ENCODE results near the gene TNFRSF18.

TNFRSF18 gene

DNA sequence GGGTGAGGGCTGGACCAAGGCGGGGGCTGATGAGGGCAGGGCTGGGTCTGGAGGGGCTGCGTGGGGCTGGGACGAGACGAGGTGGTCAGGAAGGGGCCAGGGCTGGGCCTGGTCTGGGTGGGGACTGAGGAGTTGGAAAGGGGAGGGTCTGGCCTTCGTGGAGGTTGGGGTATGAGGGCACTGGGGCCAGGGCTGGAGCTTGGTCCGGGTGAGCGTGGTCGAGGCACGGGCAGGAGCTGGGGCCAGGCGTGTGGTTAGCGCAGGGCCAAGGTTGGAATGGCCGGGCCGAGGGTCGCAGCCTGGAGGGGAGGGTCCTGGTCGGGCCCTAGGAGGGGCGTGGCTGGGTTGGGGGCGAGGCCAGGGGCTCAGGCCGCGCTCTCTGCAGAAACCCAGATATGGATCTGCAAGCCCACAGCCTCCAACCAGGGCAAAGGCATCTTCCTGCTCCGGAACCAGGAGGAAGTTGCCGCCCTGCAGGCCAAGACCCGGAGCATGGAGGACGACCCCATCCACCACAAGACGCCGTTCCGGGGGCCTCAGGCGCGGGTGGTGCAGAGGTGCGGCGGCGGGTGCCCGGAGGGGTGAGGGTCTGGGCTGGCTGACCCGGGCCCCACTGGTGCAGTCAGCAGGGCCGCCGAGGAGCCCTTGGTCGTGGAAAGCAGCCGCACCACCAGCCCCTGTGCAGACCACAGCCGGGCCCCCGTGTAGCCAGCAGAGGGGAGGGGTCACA is 23.7 kb downstream of the TNFRSF18 start:
- TF ChIP-seq, protein P1, sequence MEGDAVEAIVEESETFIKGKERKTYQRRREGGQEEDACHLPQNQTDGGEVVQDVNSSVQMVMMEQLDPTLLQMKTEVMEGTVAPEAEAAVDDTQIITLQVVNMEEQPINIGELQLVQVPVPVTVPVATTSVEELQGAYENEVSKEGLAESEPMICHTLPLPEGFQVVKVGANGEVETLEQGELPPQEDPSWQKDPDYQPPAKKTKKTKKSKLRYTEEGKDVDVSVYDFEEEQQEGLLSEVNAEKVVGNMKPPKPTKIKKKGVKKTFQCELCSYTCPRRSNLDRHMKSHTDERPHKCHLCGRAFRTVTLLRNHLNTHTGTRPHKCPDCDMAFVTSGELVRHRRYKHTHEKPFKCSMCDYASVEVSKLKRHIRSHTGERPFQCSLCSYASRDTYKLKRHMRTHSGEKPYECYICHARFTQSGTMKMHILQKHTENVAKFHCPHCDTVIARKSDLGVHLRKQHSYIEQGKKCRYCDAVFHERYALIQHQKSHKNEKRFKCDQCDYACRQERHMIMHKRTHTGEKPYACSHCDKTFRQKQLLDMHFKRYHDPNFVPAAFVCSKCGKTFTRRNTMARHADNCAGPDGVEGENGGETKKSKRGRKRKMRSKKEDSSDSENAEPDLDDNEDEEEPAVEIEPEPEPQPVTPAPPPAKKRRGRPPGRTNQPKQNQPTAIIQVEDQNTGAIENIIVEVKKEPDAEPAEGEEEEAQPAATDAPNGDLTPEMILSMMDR (IDR thresholded peaks at IDR 0.05; ENCODE audit: control extremely low read depth, extremely low read depth, low read depth, missing control alignments) = no peak
- no peak for DNase-seq (ENCODE audit: extremely low spot score)
- POLR2A ChIA-PET = no interaction called here
- CTCF ChIA-PET = no interaction called here

DNA sequence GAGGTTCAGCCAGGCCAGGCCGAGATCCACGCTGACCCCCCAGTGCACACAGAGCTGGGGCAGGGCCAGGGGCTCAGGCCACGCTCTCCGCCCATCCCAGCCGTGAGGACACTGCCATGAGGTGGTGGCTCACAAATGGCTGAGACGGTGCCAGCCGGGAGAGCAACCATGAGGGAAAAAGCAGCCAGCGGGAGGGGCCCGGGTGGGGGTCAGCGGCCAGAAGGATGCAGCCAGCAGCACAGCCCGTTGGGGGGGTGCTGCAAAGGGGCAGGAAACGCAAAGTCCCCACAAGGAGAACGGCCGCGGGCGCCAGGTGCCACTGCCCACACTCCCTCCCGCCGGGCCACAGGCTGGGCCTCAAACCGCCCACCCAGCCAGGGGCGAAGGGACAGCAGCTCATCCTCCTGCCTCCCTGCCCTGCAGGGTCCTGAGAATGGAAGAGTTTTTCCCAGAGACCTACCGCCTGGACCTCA is 24.4 kb downstream of the TNFRSF18 start:
- DNase-seq (ENCODE audit: extremely low spot score) = no peak
- CTCF ChIA-PET = interaction anchor here (1.0 kb wide), 2 partner anchors 10 to 60 kb away, joined by 3 read pairs; no protein-coding TSS in a partner anchor
- POLR2A ChIA-PET = no interaction called here
- TF ChIP-seq, protein P1 (IDR thresholded peaks at IDR 0.05; ENCODE audit: control extremely low read depth, extremely low read depth, low read depth, missing control alignments) = no peak

DNA sequence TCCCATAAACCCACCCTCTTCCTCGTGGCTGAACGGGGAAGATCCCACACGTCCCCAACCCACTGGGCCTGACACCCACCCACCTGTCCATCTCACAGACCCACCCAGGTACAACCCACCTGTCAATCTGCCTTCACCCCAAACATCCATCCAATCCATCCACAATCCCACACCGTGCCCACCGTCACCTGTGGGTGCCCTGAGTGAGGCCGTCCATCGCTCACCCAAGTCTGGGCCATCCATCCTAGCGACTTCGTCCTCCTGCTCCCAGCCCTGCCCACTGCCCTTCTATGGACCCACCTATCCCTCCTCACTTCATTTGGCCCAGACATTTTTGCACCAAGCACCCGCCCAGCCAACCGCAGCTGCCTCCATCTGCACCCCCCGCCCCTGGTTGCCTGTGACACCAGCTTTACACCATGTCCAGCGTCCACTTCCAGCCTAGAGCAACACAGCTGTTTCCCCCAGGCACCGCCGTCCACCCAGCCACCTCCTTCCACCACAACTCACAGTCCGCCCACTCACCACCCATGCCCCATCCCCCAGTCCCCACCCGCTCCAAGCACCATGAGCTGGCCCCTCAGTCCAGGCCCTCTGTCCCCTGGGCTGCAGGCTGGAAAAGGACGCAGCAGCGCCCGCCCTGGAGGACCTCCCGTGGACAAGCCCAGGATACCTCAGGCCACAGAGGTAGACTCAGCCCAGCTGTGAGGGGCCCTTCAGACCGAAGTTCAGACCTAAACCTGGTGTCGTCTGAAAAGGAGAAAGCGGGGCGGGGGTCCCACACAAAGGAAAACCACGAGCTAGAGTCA is 25.1 kb downstream of the TNFRSF18 start:
- CTCF ChIA-PET = interaction anchor here (1.0 kb wide), 2 partner anchors 10 to 59 kb away, joined by 3 read pairs; no protein-coding TSS in a partner anchor
- DNase-seq (ENCODE audit: extremely low spot score) = no peak
- POLR2A ChIA-PET = no interaction called here
- TF ChIP-seq, protein P1 (IDR thresholded peaks at IDR 0.05; ENCODE audit: control extremely low read depth, extremely low read depth, low read depth, missing control alignments) = no peak

DNA sequence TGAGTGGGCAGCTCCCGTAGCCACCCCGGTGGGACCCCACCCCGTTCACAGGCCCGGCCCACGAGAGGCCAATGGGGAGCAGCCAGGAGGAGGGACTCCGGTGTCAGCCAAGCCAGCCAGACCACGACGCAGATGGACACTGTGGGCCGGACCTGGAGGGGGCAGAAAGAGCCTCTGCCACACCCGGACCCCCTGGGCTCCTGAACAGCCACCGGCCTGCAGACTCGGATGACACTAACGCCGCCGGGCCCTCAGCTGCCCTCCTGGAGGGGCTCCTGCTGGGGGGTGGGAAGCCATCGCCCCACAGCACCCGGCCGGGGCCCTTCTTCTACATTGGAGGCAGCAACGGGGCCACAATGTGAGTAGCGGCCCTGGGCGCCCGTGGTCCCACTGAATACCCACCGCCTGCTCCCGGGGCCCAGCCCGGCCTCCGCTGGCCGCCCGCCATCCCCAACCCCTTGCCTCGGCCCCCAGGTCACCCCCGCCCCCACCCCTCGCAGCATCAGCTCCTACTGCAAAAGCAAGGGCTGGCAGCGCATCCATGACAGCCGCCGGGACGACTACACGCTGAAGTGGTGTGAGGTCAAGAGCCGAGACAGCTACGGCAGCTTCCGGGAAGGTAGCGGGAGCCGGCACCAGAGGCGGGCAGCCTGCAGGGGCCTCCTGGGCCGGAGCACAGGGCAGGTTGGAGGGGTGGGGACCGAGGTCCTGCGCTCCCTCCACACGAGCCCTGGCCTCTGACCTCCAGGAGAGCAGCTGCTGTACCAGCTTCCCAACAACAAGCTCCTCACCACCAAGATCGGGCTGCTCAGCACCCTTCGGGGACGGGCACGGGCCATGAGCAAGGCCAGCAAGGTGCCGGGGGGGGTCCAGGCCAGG is 26.2 kb downstream of the TNFRSF18 start:
- no peak for DNase-seq (ENCODE audit: extremely low spot score)
- TF ChIP-seq, protein P1 (IDR thresholded peaks at IDR 0.05; ENCODE audit: control extremely low read depth, extremely low read depth, low read depth, missing control alignments) = no peak
- ChIA-PET CTCF (interaction anchor here (1.0 kb wide), 1 partner anchor 58 kb away, joined by 3 read pairs; no protein-coding TSS in a partner anchor), POLR2A (no interaction called here)

DNA sequence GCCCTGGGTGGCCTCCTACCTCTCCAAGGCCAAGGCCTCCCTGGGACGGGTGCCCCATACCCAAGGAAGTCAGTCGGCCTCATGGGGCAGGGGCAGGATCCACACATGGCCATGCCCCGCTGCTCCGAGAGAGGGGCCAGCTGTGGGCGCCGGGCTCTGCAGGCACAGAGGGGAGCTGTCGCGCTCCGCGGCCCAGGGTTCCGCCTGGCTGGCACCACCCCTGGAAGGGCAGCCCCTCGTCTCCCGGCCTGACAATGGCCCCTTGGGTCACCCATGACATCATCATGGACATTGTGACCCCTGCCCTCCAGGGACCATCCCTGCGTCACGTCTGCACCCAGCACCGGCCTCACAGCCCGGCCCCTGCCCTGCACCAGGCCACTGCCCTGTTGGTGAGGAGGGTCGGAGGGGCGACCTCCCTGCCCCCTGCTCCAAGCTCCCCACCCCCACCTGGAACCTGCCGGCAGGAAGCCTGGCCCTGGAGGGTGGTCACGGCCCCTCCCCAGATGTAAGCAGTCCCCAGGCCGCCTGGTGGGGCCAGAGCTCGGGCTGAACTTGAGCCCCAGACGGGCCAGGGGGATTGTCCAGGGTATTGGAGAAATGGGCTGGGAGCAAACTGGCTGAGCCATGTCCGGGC is 26.9 kb downstream of the TNFRSF18 start:
- ChIA-PET POLR2A (no interaction called here), CTCF (no interaction called here)
- TF ChIP-seq, protein P1 (IDR thresholded peaks at IDR 0.05; ENCODE audit: control extremely low read depth, extremely low read depth, low read depth, missing control alignments) = no peak
- no peak for DNase-seq (ENCODE audit: extremely low spot score)
